GM21717 (cell line): ENCODE measurements around the gene MRPS17.

Experiments used
- ATAC-seq: cut with Tn5 transposase; IDR thresholded peaks from one replicate; pipeline ENCODE4 v1.9.1; 2021; ENCODE audit warnings: mild to moderate bottlenecking, moderate library complexity; ENCODE audit not compliant: unreplicated experiment

MRPS17 gene

GRCh38 chr7:55970561-55970960 is 18.9 kb downstream of the MRPS17 start:
- ATAC-seq: no peak

DNA sequence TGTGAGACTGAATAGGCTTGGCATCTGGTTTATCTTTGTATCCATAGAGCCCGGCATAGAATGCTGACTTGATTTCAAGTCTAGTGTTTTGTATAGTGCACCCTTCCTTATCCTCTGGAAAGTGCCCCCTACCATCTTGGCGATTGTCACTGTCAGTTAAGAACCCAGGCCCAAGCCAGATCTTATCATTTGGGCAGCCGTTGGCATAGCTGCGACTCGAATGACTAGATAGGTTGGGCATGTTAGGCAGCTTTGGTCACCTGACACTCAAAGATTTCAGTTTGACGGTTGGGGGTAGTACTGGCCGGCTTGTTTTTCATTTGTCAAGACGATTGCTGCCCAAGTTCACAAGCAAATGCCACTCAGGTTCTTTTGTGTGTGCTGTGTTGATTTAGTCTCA is 19.3 kb downstream of the MRPS17 start:
- ATAC-seq: no peak

- ATAC-seq: no peak
Measured at GRCh38 chr7:55973747-55974250, 22.1 kb downstream of the MRPS17 start.

DNA sequence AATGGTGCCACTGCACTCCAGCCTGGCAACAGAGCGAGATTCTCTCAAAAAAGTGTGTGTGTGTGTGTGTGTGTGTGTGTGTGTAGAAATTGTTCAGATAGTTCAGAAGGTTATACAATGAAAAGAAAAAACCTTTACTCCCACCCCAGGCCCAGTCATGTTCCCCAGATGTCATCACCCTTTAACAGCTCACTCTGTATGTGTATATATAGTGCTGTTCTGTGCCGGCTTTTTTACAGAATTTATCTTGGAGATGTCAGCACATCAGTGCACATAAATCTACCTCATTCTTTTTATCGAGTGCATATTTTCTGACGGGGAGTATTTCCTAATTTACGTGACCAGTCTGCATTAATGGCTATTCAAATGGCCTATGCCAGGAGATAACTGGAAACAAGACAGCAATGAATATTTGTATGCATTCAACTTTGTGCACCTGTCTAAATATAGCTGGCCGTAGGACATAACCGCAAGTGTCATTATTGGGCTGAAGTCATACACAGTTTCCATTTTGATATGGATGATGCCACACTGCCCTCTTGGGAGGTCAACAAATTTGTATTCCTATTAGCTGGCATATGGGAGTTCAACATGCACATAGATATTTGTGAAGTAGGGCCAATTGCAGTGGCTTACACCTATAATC is 24.4 kb downstream of the MRPS17 start:
- no peak for ATAC-seq

GRCh38 chr7:55977831-55978230 is 26.2 kb downstream of the MRPS17 start:
- ATAC-seq: no peak

GRCh38 chr7:55980266-55980665 is 28.6 kb downstream of the MRPS17 start:
- no peak for ATAC-seq

DNA sequence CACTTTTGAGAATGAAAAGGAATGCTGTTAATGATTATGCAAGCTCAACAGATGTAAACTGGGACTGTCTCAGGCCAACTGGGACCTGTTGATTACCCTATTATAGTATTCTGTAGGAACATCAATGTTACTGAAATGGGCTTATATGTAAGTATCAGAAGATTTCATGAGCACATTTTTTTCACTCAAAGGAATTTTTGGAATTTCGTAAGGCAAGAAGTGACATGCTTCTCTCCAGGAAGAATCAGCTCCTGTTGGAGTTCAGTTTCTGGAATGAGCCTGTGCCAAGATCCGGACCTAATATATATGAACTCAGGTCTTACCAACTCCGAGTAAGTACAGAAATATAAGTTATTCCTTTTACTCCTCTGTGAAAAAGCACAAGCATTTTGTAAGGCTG is 31.9 kb downstream of the MRPS17 start:
- ATAC-seq: no peak

- no peak for ATAC-seq
Measured at GRCh38 chr7:55992346-55992745, 40.7 kb downstream of the MRPS17 start.

DNA sequence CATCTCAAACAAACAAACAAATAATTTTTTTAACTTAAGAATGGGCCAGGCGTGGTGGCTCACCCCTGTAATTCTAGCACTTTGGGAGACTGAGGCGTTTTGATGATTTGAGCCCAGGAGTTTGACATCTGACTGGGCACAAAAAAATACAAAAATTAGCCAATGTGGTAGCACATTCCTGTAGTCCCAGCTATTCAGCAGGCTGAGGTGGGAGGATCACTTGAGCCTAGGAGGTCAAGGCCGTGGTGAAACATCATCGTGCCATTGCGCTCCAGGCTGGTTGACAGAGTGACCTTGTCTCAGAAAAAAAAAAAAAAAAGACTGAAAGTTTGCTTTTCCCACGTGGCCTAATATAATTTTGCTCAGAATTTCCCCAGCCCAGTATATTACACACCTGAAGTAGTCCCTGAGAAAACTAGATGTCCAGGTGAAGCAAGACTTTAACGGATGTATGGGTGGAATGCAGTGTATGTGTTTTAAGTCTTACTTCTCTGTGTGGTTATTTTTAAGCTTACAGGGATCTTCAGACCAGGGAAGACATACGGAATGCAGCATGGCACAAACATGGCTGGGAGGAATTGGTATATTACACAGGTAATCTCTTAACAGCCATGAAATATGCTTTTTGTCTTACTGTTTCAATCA is 45.3 kb downstream of the MRPS17 start:
- no peak for ATAC-seq

DNA sequence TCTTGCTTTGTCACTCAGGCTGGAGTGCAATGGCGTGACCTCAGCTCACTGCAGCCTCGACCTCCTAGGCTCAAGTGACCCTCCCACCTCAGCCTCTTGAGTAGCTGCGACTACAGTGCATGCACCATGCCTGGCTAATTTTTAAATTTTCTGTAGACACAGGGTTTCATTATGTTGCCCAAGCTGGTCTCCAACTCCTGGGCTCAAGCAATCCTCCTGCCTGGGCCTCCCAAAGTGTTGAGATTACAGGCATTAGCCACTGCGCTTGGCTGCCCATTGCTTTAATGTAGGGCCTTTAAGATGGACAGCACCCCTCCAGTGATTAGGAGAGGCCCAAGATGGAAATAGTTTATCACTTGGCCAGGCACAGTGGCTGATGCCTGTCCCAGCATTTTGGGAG is 52.1 kb downstream of the MRPS17 start:
- no peak for ATAC-seq
